B cell (primary cell): ENCODE results near the gene RCE1. TPM values are rescaled to one million over a fixed set of nuclear protein-coding genes. Genes with fewer than 3 reads are reported as not detected.

Experiments used
- ATAC-seq: fragments of 200-7000 bp; cut with Tn5 transposase; one replicate; pipeline ENCODE4 v1.10.0; 2021; ENCODE audit warnings: low read depth, mild to moderate bottlenecking, moderate number of reproducible peaks, moderate library complexity
- CTCF ChIA-PET: fragments of 350-600 bp; sonication (Branson Sonifier 250); formaldehyde crosslinking; loops from one replicate; lab custom pipeline; 2021; ENCODE audit warnings: antibody characterized with exemption, inconsistent platforms; lab: Charles Lee
- POLR2A ChIA-PET: fragments of 350-600 bp; sonication (Branson Sonifier 250); formaldehyde crosslinking; loops from one replicate; lab custom pipeline; 2021; ENCODE audit warnings: antibody characterized with exemption; lab: Charles Lee
- DNase-seq: peaks from one replicate; pipeline ENCODE4 v3.0.0; 2013
- H2AFZ ChIP-seq: 2 replicates; pipeline ENCODE4 v1.6.1; 2012; ENCODE audit warnings: mild to moderate bottlenecking, low read depth, low read length; ENCODE audit not compliant: insufficient read depth, poor library complexity, severe bottlenecking
- H3K27ac ChIP-seq, 2 donors: 1 replicate in 1 of 2; 2 replicates in 1 of 2; pipeline ENCODE4 v1.5.1; 2012 to 2013; ENCODE audit warnings: low read length in 2 of 2, mild to moderate bottlenecking in 2 of 2, moderate library complexity in 1 of 2
- H3K27me3 ChIP-seq, 4 experiments: fragments of 200-600 bp in 1 of 4; sonication (generic) in 1 of 4; replicated peaks in 1 of 4; 1 replicate in 2 of 4; 2 replicates in 2 of 4; pipeline versions ENCODE4 v1.6.1 to v1.7.0; 2013 to 2016; ENCODE audit warnings: low read length in 3 of 4, mild to moderate bottlenecking in 2 of 4, mixed read lengths in 1 of 4, moderate library complexity in 1 of 4; ENCODE audit not compliant: insufficient read depth in 4 of 4, control insufficient read depth in 3 of 4; ENCODE audit errors: control extremely low read depth in 1 of 4
- H3K36me3 ChIP-seq, 2 experiments: replicated peaks in 1 of 2; 1 replicate in 1 of 2; 2 replicates in 1 of 2; pipeline versions ENCODE4 v1.6.1 to v1.7.1; 2013; ENCODE audit warnings: low read length in 1 of 2; ENCODE audit not compliant: insufficient read depth in 2 of 2, control insufficient read depth in 1 of 2; ENCODE audit errors: control extremely low read depth in 1 of 2, extremely low read depth in 1 of 2
- H3K4me1 ChIP-seq, 2 donors: fragments of 200-600 bp in 1 of 2; sonication (generic) in 1 of 2; 1 replicate in 1 of 2; 2 replicates in 1 of 2; pipeline versions ENCODE4 v1.5.1 to v1.6.1; 2013 to 2017; ENCODE audit warnings: low read length in 2 of 2; ENCODE audit not compliant: control insufficient read depth in 2 of 2, insufficient read depth in 2 of 2
- H3K4me2 ChIP-seq: replicated peaks from 2 replicates; pipeline ENCODE3; 2012; ENCODE audit warnings: mild to moderate bottlenecking, low read depth, low read length; ENCODE audit not compliant: poor library complexity, severe bottlenecking
- H3K4me3 ChIP-seq, 5 experiments: fragments of 200-600 bp in 1 of 5; sonication (generic) in 1 of 5; 1 replicate in 3 of 5; 2 replicates in 2 of 5; pipeline versions ENCODE4 v1.5.1 to v1.7.0; 2011 to 2016; ENCODE audit warnings: low read length in 4 of 5, mild to moderate bottlenecking in 4 of 5, low read depth in 2 of 5, control low read depth in 1 of 5, moderate library complexity in 1 of 5; ENCODE audit not compliant: insufficient read depth in 1 of 5; ENCODE audit errors: control extremely low read depth in 1 of 5, extremely low read depth in 1 of 5
- H3K79me2 ChIP-seq: fragments of 200-600 bp; sonication (generic); one replicate; pipeline ENCODE4 v1.6.0; 2016; ENCODE audit warnings: low read length; ENCODE audit not compliant: control insufficient read depth, insufficient read depth
- H3K9ac ChIP-seq: fragments of 200-600 bp; sonication (generic); 2 replicates; pipeline ENCODE4 v1.6.1; 2017; ENCODE audit warnings: mild to moderate bottlenecking, low read length, moderate library complexity
- H3K9me3 ChIP-seq, 3 donors: one replicate each; pipeline versions ENCODE4 v1.6.1 to v1.7.1; 2013; ENCODE audit warnings: low read length in 2 of 3; ENCODE audit not compliant: control insufficient read depth in 2 of 3, insufficient read depth in 1 of 3; ENCODE audit errors: control extremely low read depth in 1 of 3
- H4K20me1 ChIP-seq: 2 replicates; pipeline ENCODE4 v1.6.0; 2012; ENCODE audit warnings: mild to moderate bottlenecking, low read length; ENCODE audit not compliant: insufficient read depth, control insufficient read depth, poor library complexity, severe bottlenecking
- H3K27ac Mint-ChIP-seq: one replicate; pipeline ENCODE4 v1.8.0; 2021; ENCODE audit warnings: mixed read lengths
- H3K27me3 Mint-ChIP-seq: one replicate; pipeline ENCODE4 v1.8.0; 2021; ENCODE audit warnings: mixed read lengths
- H3K4me1 Mint-ChIP-seq: one replicate; pipeline ENCODE4 v1.8.0; 2021; ENCODE audit warnings: mixed read lengths
- H3K4me3 Mint-ChIP-seq: one replicate; pipeline ENCODE4 v1.8.0; 2021; ENCODE audit warnings: mixed read lengths
- H3K9me3 Mint-ChIP-seq: one replicate; pipeline ENCODE4 v1.8.0; 2022; ENCODE audit warnings: mixed read lengths; ENCODE audit not compliant: insufficient read depth
- CTCF ChIP-seq: fragments of 200-600 bp; IDR thresholded peaks from one replicate; pipeline ENCODE4 v1.8.0; 2022; ENCODE audit warnings: antibody characterized with exemption, mild to moderate bottlenecking
- EZH2 ChIP-seq: IDR thresholded peaks from 2 replicates; pipeline ENCODE4 v1.6.1; 2012; ENCODE audit warnings: borderline replicate concordance, low read depth, mild to moderate bottlenecking, moderate library complexity, low read length; ENCODE audit not compliant: insufficient read depth, poor library complexity, severe bottlenecking
- WGBS: methylation state at CpG from one replicate; pipeline ENCODE4 v1.1.5; 2013; ENCODE audit warnings: missing lambda C conversion rate; ENCODE audit not compliant: insufficient coverage; 5-methylcytosine and 5-hydroxymethylcytosine counted together
- intact Hi-C: fragments of 100-400 bp; cut with micrococcal nuclease; formaldehyde crosslinking; loops from one replicate; pipeline ENCODE4 v1.10.0; 2022
- polyA plus RNA-seq: library from polyadenylated mRNA; depleted of rRNA; stranded (reverse); fragments of >200 nt; gene quantifications from 2 replicates; pipeline ENCODE4 v1.2.3, GENCODE V29; 2012
- total RNA-seq, 2 donors: library from RNA; stranded (reverse); fragments of 120-200 nt in 1 of 2; gene quantifications; 1 replicate in 1 of 2; 2 replicates in 1 of 2; pipeline versions ENCODE4 v1.2.3 to v1.2.4, GENCODE V29; 2013 to 2022

RCE1 gene
- total and polyA plus RNA-seq, 2 donors (not counting 1 experiment from before 2014, with no cell fraction given) = 31.6 to 59.7 TPM

DNA sequence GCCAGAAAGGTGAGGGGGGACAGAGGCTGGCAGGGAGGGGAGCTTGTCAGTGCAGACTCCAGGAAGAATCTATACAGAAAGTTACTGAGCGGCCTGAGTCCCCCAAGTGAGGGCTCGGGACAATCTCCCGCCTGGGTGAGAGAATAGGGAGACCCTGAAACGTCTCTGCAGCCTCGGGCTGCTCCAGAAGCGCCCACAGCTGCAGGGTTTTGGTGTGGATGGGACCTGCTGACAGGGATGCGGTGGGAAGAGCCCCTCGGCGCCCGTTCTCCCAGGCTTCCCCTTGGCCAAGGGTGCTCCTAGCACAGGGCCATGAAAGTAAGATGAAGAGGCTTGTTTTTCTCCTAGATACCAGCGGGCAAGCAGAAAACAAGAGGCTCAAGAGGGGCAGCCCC is 743 bp upstream of the RCE1 start:
- Histone ChIP-seq H3K4me3 (peak overlapping the region; percentile 65 to 100 (median 95)), H3K27me3 (no peaks in the 10 kb centered on the region), H3K4me2 (peak overlapping the region; percentile 86), H3K9me3 (no peaks in the 10 kb centered on the region), H4K20me1 (peaks cover 51% of the 10 kb centered on the region), H3K36me3 (peaks cover 3 to 52% of the 10 kb centered on the region in 2 experiments), H2AFZ (peak overlapping the region; percentile 85), H3K79me2 (peaks cover 59% of the 10 kb centered on the region), H3K27ac (peak overlapping the region; percentile 98 to 99), H3K9ac (peak overlapping the region; percentile 98), H3K4me1 (peaks cover 28 to 37% of the 10 kb centered on the region in 2 donors)
- Mint-ChIP-seq H3K4me1 (peaks cover 45% of the 10 kb centered on the region), H3K4me3 (peak overlapping the region; percentile 90), H3K27ac (peak overlapping the region; percentile 87), H3K9me3 (no peaks in the 10 kb centered on the region), H3K27me3 (no peaks in the 10 kb centered on the region)
- TF ChIP-seq CTCF = no peak
- no peak for TF ChIP-seq EZH2
- no peak for ATAC-seq
- ChIA-PET CTCF (interaction anchor here (0.8 to 3.5 kb wide), 5 partner anchors 9 to 165 kb away, joined by 3 to 20 read pairs (median 3); partner anchors contain the start of gene RBM4B), POLR2A (interaction anchor here (0.6 to 2.6 kb wide), 8 partner anchors 8 to 362 kb away, joined by 3 to 18 read pairs (median 4); partner anchors contain the start of genes DPP3 and RBM4B)
- no peak for DNase-seq
- intact Hi-C loops = loop anchor here (2.0 kb wide), 1 partner anchor 296 kb away; the partner anchor contains the start of genes ACTN3 and ZDHHC24
- 0% methylated on average over 8 of the region's 11 CpGs for WGBS
